ENCODE measurements around the gene MCEMP1.

MCEMP1 gene

DNA sequence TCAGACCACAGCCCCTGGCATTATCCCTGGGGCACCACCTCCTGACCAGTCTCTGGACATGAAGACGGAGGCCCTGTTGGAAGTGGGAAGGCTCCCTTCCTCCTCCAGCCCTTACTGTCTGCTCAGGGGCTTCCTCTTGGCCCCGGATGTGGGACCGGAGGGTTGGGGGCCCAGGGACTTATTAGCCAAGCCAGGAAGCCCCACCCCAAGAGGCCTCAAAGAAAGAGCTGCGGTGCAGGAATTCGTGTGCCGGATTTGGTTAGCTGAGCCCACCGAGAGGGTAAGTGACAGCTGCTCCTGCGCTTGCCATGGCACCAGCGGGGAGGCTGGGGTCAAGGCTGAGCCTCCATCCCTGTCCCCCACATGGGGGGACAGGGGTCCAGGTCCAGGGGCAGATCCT is 8.0 kb upstream of the MCEMP1 start, which contains the start of gene RETN:
TSS of gene RETN (plus strand) at position 208 of the 400 bp plus-strand sequence. CDS start 278 bp downstream, outside the sequence.
- H3K27ac ChIP-seq: no peak within 1 kb of the TSS
- TF ChIP-seq, protein P1, sequence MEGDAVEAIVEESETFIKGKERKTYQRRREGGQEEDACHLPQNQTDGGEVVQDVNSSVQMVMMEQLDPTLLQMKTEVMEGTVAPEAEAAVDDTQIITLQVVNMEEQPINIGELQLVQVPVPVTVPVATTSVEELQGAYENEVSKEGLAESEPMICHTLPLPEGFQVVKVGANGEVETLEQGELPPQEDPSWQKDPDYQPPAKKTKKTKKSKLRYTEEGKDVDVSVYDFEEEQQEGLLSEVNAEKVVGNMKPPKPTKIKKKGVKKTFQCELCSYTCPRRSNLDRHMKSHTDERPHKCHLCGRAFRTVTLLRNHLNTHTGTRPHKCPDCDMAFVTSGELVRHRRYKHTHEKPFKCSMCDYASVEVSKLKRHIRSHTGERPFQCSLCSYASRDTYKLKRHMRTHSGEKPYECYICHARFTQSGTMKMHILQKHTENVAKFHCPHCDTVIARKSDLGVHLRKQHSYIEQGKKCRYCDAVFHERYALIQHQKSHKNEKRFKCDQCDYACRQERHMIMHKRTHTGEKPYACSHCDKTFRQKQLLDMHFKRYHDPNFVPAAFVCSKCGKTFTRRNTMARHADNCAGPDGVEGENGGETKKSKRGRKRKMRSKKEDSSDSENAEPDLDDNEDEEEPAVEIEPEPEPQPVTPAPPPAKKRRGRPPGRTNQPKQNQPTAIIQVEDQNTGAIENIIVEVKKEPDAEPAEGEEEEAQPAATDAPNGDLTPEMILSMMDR (conservative IDR thresholded peaks at IDR 0.05): no peak

DNA sequence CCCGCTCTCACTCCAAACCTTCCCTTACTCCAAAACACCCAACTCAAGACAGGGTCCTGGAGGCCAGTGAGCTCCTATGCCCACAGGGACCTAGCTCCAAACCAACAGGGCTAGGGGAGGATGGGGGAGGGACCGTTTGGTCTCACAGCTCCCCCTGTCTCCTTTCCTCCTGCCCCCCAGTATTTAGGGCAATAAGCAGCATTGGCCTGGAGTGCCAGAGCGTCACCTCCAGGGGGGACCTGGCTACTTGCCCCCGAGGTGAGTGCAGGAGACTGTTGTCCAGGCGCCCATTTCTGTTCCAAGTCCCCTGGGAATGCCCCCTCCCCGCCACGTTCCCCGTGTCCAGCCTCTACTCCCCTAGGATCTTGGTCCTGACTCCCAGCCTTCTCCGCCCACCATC is 7.2 kb upstream of the MCEMP1 start:
- no peak overlapping the region for H3K27ac ChIP-seq
- TF ChIP-seq, protein P1 (conservative IDR thresholded peaks at IDR 0.05): no peak

DNA sequence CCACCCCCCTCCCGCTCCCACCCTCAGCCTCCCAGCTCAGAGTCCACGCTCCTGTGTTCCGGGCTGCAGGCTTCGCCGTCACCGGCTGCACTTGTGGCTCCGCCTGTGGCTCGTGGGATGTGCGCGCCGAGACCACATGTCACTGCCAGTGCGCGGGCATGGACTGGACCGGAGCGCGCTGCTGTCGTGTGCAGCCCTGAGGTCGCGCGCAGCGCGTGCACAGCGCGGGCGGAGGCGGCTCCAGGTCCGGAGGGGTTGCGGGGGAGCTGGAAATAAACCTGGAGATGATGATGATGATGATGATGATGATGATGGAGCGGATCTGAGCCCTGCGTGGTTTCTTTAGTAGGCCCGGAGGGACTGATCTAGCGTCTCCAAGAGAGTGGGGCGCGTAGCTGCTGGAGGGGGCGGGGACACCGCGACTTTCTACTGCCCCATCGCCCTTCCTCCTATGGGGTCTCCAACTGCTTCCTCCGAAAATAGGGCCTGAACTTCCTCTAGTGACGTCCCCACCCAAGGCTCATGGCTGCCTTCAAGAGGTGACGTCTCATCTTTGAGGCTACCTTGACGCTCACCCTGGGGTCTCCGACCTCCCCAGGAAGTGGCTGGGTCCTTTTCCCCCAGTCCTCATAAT is 6.6 kb upstream of the MCEMP1 start:
- TF ChIP-seq, protein P1 (conservative IDR thresholded peaks at IDR 0.05): no peak

DNA sequence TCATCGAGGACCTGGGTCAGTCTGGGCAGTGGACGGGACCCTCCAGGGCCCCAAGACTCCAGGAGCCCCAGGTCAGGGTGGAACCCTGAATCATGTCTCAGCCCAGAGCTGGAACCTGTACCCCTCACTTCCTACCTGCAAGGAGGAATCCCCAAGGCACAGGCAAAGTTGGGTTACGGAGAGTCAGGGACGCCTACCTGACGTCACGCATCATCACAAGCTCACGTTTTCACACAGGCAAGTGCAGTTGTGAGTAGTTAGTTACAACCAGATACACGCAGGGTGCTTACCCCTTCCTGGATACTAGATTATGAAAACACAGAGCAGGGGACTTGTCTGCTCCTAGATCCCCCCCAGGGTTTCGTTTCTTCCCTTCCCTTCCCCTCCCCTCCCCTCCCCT is 6.1 kb upstream of the MCEMP1 start:
- TF ChIP-seq, protein P1 (conservative IDR thresholded peaks at IDR 0.05): no peak
- H3K27ac ChIP-seq: no peak overlapping the region

More for the DNA sequence above, 6.6 kb upstream of the MCEMP1 start:
- H3K27ac ChIP-seq: no peak overlapping the region

DNA sequence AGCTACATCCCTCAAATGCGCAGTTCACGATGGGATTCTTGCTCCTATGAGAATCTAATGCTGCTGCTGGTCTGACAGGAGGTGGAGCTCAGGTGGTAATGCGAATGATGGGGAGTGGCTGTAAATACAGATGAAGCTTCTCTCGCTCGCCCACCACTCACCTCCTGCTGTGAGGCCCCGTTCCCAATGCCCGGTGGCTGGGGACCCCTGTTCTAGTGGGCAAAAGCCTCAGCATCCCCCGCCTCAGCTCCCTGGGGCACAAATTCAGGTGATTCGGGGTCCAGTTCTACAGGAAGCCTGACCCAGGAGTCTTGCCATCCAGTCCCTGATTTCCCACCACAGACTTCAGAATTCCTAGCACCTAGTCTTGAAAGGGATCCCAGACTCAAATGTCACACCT is 4.4 kb upstream of the MCEMP1 start:
- H3K27ac ChIP-seq: no peak overlapping the region
- TF ChIP-seq, protein P1 (conservative IDR thresholded peaks at IDR 0.05): no peak

DNA sequence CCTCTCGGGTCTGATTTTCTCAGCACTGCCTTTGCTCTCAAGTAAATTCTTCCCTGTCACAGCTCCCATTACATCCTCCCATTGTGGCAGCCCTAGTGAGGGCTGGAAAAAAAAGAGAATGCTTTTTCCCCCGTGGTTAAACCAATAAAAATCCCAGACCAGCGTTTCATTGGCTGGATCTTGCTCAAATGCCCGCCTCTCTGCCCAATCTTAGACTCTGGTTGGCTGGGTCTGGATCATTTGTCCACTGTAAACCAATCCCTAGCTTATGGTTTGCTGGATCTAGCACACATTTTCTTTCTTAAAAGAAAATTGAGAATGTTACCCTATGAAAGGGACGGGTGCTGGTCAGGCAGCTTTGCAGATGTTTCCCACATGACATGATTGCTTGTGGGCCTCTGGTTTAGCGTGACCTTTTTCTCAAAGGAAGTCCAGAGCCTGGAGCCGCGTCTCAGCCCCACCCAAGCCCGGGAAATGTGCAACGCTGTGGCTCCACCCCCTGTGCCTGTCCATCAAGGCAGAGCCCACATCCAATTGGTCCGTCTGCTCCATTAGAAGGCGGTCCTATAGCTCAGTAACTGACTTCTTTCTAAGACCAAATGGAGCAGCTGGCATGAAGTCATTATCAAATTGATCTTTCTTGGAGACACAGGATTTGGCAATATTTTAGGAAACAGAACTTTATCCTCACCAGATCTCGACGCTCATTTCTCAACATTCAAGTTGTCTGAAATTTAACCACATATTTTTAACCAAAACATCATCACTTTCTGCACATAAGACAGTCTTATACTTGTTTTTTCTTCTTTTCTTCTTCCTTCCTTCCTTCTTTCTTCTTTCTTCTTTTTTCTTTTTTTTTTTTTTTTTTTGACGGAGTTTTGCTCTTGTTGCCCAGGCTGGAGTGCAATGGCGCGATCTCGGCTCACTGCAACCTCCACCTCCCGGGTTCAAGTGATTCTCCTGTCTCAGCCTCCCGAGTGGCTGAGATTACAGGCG is 2.6 kb upstream of the MCEMP1 start:
- TF ChIP-seq, protein P1 (conservative IDR thresholded peaks at IDR 0.05): no peak

DNA sequence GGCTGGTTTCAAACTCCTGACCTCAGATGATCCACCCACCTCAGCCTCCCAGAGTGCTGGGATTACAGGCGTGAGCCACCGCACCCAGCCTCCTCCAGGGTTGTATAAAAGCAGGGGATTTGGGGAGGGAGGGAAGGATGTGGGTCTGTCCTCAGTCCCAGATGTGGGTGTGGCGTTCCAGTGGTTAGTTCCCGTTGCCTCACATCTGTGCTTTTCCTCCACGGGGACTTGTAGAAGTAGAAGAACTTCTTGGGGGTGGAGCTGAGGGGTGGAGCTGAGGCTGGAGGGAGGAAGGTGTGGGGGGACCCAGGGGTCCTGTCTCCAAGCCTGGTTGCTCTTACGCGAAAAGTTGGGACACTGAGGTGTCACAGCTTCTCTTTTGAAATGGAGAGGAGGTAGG is 514 bp upstream of the MCEMP1 start:
- H3K27ac ChIP-seq: no peak overlapping the region
- TF ChIP-seq, protein P1 (conservative IDR thresholded peaks at IDR 0.05): no peak

More for the DNA sequence above, 2.6 kb upstream of the MCEMP1 start:
- H3K27ac ChIP-seq: no peak overlapping the region

Measured in VCaP (cell line).